Skin epidermis (tissue), 12 donors: Measurements from ENCODE around the gene TAB3.

Source experiments
- H3K27ac ChIP-seq, 21 experiments: fragments of 200-600 bp; sonication (generic) in 11 of 21; one replicate each; pipeline ENCODE4 v1.5.0; 2020; ENCODE audit warnings: mild to moderate bottlenecking in 3 of 21, inconsistent platforms in 2 of 21, moderate library complexity in 2 of 21
- H3K4me3 ChIP-seq, 7 experiments: fragments of 200-600 bp; sonication (generic) in 2 of 7; one replicate each; pipeline ENCODE4 v1.5.0; 2020; ENCODE audit warnings: inconsistent platforms in 2 of 7, mild to moderate bottlenecking in 2 of 7, moderate library complexity in 1 of 7

The TAB3 gene

GRCh38 chrX:30887721-30888120 lies 1.3 kb downstream of the TAB3 start:
- H3K4me3 ChIP-seq, result peak overlapping the region in 2 of 7 experiments; percentile 68 to 71
- H3K27ac ChIP-seq, result no peak overlapping the region

GRCh38 chrX:30887288-30887687 lies 1.8 kb downstream of the TAB3 start:
- Histone ChIP-seq H3K4me3 (no peak overlapping the region), H3K27ac (no peak overlapping the region)

- no peak overlapping the region for H3K27ac ChIP-seq
- H3K4me3 ChIP-seq, result no peak overlapping the region
These were observed 3.9 kb downstream of the TAB3 start for GRCh38 chrX:30885136-30885535.

GRCh38 chrX:30883138-30883537 lies 5.9 kb downstream of the TAB3 start:
- Histone ChIP-seq H3K4me3 (no peak overlapping the region), H3K27ac (no peak overlapping the region)

GRCh38 chrX:30881797-30882196 lies 7.3 kb downstream of the TAB3 start:
- Histone ChIP-seq H3K27ac (no peak overlapping the region), H3K4me3 (no peak overlapping the region)

- H3K4me3 ChIP-seq, result no peak overlapping the region
- H3K27ac ChIP-seq, result no peak overlapping the region
These were observed 7.7 kb downstream of the TAB3 start for GRCh38 chrX:30881390-30881789.

- no peak overlapping the region for H3K4me3 ChIP-seq
- H3K27ac ChIP-seq, result no peak overlapping the region
These were observed 9.0 kb downstream of the TAB3 start for GRCh38 chrX:30880058-30880457.

- Histone ChIP-seq H3K27ac (peak overlapping the region in 2 of 21 experiments; percentile 6 to 31), H3K4me3 (no peak overlapping the region)
These were observed 12.7 kb downstream of the TAB3 start for GRCh38 chrX:30876367-30876766.

GRCh38 chrX:30875957-30876356 lies 13.1 kb downstream of the TAB3 start:
- Histone ChIP-seq H3K4me3 (no peak overlapping the region), H3K27ac (peak overlapping the region in 1 of 21 experiments; percentile 6)

GRCh38 chrX:30874851-30875250 lies 14.2 kb downstream of the TAB3 start:
- Histone ChIP-seq H3K27ac (no peak overlapping the region), H3K4me3 (no peak overlapping the region)

GRCh38 chrX:30870572-30870971 lies 18.5 kb downstream of the TAB3 start:
- H3K27ac ChIP-seq, result no peak overlapping the region
- no peak overlapping the region for H3K4me3 ChIP-seq

- Histone ChIP-seq H3K4me3 (no peak overlapping the region), H3K27ac (no peak overlapping the region)
These were observed 23.4 kb downstream of the TAB3 start for GRCh38 chrX:30865612-30866011.

- H3K27ac ChIP-seq, result peak overlapping the region in 1 of 21 experiments; percentile 3
- no peak overlapping the region for H3K4me3 ChIP-seq
These were observed 24.0 kb downstream of the TAB3 start for GRCh38 chrX:30865015-30865414.

- no peak overlapping the region for H3K4me3 ChIP-seq
- peak overlapping the region in 3 of 21 experiments; percentile 9 to 18 (median 14) for H3K27ac ChIP-seq
These were observed 24.7 kb downstream of the TAB3 start for GRCh38 chrX:30864383-30864785.

- Histone ChIP-seq H3K4me3 (no peak overlapping the region), H3K27ac (peak overlapping the region in 3 of 21 experiments; percentile 9 to 18 (median 14))
These were observed 25.1 kb downstream of the TAB3 start for GRCh38 chrX:30863974-30864373.

GRCh38 chrX:30858098-30858497 lies 31.0 kb downstream of the TAB3 start:
- Histone ChIP-seq H3K27ac (no peak overlapping the region), H3K4me3 (no peak overlapping the region)

GRCh38 chrX:30851449-30851848 lies 37.6 kb downstream of the TAB3 start:
- Histone ChIP-seq H3K27ac (no peak overlapping the region), H3K4me3 (no peak overlapping the region)

GRCh38 chrX:30835373-30835772 lies 53.7 kb downstream of the TAB3 start:
- Histone ChIP-seq H3K4me3 (no peak overlapping the region), H3K27ac (no peak overlapping the region)

GRCh38 chrX:30833896-30834295 lies 55.2 kb downstream of the TAB3 start:
- Histone ChIP-seq H3K27ac (no peak overlapping the region), H3K4me3 (no peak overlapping the region)

- Histone ChIP-seq H3K27ac (no peak overlapping the region), H3K4me3 (no peak overlapping the region)
These were observed 58.0 kb downstream of the TAB3 start for GRCh38 chrX:30831082-30831481.

- no peak overlapping the region for H3K27ac ChIP-seq
These were observed 58.6 kb downstream of the TAB3 start for GRCh38 chrX:30830326-30830943.

GRCh38 chrX:30824275-30824674 lies 64.8 kb downstream of the TAB3 start:
- Histone ChIP-seq H3K4me3 (no peak overlapping the region), H3K27ac (no peak overlapping the region)

More at GRCh38 chrX:30830326-30830943, 58.6 kb downstream of the TAB3 start:
- no peak overlapping the region for H3K4me3 ChIP-seq
